Measurements from ENCODE around the gene DNAJC21.

The DNAJC21 gene

DNA sequence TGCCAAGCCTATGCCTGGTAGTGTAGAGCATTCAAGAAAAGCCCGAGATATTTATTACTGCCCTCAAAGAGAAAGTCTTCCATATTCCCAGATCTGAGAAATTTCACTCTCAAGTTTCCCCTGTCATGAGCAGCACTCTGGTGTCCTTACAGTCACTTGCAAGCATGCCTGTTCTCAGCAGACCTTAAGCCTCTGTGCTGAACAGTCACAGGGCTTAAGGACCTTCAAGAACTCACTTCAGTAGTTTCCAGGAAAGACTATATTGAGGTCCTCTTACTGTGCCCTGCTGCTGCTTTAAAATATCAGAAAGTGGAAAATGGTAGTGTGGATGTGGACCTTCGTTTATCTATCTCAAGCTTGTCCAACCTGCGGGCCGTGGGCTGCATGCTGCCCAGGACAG lies 53.5 kb downstream of the DNAJC21 start:
- no peak for DNase-seq

DNA sequence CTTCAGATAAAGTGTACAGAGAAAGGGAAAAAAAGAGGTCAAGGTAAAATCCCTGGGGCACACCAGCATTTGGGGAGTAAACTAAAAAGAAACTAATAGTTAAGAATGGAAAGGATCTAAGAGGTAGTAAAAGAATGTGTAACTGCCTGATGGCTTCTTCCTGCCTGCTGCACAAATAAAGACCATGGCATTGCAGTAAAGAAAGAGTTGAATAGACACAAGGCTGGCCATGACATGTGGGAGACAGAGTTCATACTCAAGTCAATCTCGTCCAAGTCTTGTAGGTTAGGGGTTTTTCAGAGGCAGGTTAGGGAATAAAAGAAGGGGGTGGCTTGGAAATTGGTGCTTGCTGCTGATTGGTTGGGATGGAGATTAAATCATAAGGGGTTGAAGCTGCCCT lies 57.6 kb downstream of the DNAJC21 start:
- no peak for DNase-seq

DNA sequence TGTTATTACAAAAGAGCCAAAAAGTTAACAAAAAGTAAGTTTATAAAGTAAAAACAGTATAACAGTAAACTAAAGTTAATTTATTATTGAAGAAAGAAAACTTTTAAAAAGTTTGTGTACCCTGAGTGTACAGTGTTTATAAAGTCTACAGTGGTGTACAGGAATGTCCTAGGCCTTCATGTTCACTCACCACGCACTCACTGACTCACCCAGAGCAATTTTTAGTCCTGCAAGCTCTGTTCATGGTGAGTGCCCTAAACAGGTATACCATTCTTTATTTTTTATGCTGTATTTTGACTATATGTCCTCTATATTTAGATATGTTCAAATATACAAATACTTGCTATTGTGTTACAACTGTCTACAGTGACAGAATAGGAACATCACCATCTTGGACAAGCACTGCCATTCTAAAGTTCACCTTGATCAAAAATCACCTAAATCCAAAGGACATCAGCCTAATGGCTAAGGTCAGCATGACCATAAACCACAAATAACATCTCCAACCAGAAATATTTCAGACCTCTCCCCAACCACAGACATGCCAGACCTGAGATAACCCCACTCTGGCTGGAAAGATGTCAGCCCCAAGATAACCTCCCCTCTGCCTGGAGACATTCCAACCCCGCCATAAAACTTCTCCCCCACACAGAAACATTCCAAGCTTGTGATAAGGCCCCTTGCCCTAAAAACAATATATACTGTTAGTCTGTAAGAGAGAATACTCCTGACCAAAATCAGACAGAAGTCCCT lies 62.3 kb downstream of the DNAJC21 start:
- no peak for DNase-seq

- no peak for DNase-seq
Observed at GRCh38 chr5:34993951-34994350, 64.6 kb downstream of the DNAJC21 start.

GRCh38 chr5:34996261-34996660 lies 66.9 kb downstream of the DNAJC21 start:
- DNase-seq, result no peak

- DNase-seq, result no peak
Observed at GRCh38 chr5:34998058-34998789, 68.9 kb downstream of the DNAJC21 start.

- no peak for DNase-seq
Observed at GRCh38 chr5:35001842-35002241, 72.5 kb downstream of the DNAJC21 start.

DNA sequence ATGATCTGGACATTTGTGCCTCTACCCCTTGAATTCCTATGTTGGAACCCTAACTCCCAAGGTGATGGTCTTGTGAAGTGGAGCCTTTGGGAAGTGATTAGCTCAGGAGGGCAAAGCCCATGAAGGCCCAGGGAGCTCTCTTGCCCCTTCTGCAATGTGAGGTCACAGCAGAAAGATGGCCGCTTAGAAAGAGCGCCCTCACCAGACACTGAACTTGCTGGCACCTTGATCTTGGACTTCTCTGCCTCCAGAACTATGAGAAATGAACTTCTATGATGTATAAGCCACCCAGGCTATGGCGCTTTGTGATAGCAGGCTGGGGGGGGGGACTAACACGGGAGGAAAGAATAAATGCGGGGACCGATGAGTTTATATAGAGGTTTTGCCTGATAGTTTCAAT lies 73.1 kb downstream of the DNAJC21 start:
- no peak for DNase-seq

DNA sequence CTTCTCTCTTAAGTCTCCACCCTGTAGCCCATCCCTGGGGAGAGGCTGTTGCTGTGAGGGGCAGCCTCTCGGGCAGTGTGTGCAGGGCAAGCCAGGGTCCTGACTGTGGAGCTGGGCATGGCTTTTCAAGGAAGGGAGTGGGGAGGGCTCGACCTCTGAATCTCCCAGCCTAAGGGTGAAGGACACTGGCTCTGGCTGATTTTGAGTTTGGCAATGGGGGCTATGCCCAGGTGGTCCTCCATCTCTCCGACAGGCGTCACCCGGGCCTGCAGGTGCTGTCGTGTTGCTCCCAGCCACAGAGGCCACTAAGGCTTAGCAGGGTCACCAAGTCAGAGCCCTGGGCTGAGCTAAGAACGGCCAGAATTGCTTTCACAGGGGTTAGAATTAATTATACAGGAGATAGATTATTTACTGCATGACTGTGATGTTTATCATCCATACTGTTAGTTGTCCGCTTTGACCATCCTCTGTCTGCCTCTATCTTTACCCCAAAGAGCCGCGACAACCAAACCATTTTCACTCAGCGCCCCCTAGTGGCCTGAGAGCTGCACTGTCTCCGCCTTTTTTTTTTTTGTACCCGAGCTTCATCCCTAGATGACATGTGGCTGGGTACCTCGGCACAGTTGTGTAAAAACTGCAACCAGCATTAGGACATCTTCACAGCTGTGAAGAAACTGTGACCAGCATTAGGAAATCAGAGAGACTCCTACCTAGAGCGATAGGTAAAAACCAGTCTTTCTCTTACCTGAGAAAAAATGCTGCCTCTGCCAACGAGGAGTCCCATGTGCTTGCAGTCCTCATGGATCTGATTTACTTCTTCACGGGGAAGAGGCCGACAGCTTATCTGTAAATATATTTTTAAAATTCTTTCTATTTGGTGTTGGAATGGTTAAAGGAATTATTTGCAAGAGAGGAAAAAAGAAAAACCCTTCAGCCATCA lies 73.9 kb downstream of the DNAJC21 start:
- no peak for DNase-seq

GRCh38 chr5:35004200-35004599 lies 74.8 kb downstream of the DNAJC21 start:
- DNase-seq, result no peak

- DNase-seq, result no peak
Observed at GRCh38 chr5:35004771-35005170, 75.4 kb downstream of the DNAJC21 start.

All from activated gamma-delta T cell (primary cell).